Colonic mucosa (tissue), 4 donors: ENCODE measurements around the gene CRIP2. TPM values are rescaled to one million over a fixed set of nuclear protein-coding genes. Genes with fewer than 3 reads are reported as not detected.

Experiments
- DNase-seq: peaks from one replicate; pipeline ENCODE4 v3.0.0-alpha.2; 2020
- H3K27ac ChIP-seq: fragments of 200-600 bp; one replicate; pipeline ENCODE4 v1.8.0; 2021
- H3K27me3 ChIP-seq: fragments of 200-600 bp; one replicate; pipeline ENCODE4 v1.8.0; 2021
- H3K36me3 ChIP-seq: fragments of 200-600 bp; one replicate; pipeline ENCODE4 v1.8.0; 2021
- H3K4me1 ChIP-seq: fragments of 200-600 bp; one replicate; pipeline ENCODE4 v1.8.0; 2021; ENCODE audit warnings: mild to moderate bottlenecking
- H3K4me3 ChIP-seq: fragments of 200-600 bp; one replicate; pipeline ENCODE4 v1.8.0; 2021
- H3K9ac ChIP-seq, 2 donors: one replicate each; pipeline ENCODE4 v1.7.0; 2013; ENCODE audit warnings: control low read depth in 2 of 2, low read depth in 2 of 2, low read length in 2 of 2
- H3K9me3 ChIP-seq: fragments of 200-600 bp; one replicate; pipeline ENCODE4 v1.8.0; 2021
- intact Hi-C: fragments of 100-400 bp; cut with DNase I; formaldehyde crosslinking; loops from one replicate; pipeline ENCODE4 v1.14.1; 2022
- total RNA-seq, 2 donors: library from RNA; stranded (reverse); fragmentation: NEBNext Ultra II Directional in 1 of 2; extraction: Animal tissue kit (Norgen Biotek cat#: 25700) in 1 of 2; gene quantifications; one replicate each; pipeline ENCODE4 v1.2.1, GENCODE V29; 2021
- TF ChIP-seq, protein P1 (sequence below): fragments of 200-600 bp; IDR thresholded peaks from one replicate; pipeline ENCODE4 v1.8.0; 2022; ENCODE audit warnings: antibody characterized with exemption, mild to moderate bottlenecking
- donor health status: healthy.
- donor health status: DM: no; HTN: no; CAD: no.
- donor health status: DM: no; HTN: no; CAD: no.

The CRIP2 gene
- total RNA-seq, 2 donors from 2014 or later: 11.3 to 20.3 TPM

DNA sequence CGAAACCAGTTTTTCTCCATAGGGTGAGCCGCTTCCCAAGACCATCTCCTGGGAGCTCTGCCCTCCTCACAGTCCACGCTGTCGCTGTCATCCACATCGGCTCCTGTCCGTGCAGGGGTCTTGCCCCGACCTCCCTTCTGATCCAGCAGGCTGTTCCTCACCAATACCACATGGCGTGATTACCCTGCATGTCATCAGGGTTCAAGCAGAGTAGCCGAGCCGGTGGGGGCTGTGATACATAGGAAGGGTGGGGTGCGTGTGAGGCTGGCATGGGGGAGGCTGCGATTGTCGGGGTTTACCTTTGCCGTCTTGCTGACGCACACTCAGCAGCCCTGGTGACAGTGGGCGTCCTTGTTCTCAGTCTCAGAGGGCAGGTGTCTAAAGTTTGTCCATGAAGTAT, 33.4 kb downstream of the CRIP2 start:
- Histone ChIP-seq H3K27ac (no peak overlapping the region), H3K36me3 (no peaks in the 10 kb centered on the region), H3K9me3 (no peaks in the 10 kb centered on the region), H3K4me1 (no peaks in the 10 kb centered on the region), H3K27me3 (no peaks in the 10 kb centered on the region), H3K4me3 (no peak overlapping the region), H3K9ac (no peak overlapping the region)
- no peak for DNase-seq
- intact Hi-C loops: no loop called here
- TF ChIP-seq, protein P1, sequence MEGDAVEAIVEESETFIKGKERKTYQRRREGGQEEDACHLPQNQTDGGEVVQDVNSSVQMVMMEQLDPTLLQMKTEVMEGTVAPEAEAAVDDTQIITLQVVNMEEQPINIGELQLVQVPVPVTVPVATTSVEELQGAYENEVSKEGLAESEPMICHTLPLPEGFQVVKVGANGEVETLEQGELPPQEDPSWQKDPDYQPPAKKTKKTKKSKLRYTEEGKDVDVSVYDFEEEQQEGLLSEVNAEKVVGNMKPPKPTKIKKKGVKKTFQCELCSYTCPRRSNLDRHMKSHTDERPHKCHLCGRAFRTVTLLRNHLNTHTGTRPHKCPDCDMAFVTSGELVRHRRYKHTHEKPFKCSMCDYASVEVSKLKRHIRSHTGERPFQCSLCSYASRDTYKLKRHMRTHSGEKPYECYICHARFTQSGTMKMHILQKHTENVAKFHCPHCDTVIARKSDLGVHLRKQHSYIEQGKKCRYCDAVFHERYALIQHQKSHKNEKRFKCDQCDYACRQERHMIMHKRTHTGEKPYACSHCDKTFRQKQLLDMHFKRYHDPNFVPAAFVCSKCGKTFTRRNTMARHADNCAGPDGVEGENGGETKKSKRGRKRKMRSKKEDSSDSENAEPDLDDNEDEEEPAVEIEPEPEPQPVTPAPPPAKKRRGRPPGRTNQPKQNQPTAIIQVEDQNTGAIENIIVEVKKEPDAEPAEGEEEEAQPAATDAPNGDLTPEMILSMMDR: no peak

DNA sequence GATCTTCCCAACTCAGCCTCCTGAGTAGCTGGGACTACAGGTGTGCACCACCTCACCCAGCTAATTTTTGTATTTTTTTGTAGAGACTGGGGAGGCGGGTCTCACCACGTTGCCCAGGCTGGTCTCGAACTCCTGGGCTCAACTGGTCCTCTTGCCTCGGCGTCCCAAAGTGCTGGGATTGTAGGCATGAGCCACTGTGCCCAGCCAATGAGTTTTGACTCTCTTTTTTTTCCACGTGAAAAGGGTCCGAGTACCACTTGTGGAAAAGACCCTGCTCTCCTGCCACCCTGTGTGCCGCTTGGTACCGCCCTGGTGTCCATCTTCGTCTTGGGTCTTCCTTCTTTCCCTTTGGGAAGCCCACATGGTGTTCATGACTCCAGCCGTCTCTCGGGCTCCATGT, 34.0 kb downstream of the CRIP2 start:
- Histone ChIP-seq H3K4me3 (no peak overlapping the region), H3K27ac (no peak overlapping the region), H3K9me3 (no peaks in the 10 kb centered on the region), H3K36me3 (no peaks in the 10 kb centered on the region), H3K9ac (no peak overlapping the region), H3K4me1 (no peaks in the 10 kb centered on the region), H3K27me3 (no peaks in the 10 kb centered on the region)
- TF ChIP-seq, protein P1: no peak
- intact Hi-C loops: no loop called here
- DNase-seq: no peak

DNA sequence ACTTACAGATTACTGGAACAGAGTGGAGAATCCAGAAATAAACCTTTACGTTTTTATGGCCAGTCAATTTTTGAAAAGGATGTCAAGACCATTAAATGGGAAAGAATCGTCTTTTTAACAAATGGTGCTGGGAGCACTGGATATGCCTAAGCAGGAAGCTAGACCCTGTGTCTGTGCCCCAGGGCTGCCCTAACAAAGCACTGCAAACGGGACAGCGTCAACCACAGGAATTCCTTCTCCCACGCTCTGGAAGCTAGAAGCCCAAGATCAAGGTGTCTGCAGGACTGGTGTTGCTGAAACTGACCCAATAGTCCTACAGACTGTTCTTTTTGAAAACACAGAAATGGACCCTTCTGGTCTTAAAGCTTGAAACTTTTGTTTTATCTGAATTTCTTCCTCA, 42.5 kb downstream of the CRIP2 start:
- intact Hi-C loops: no loop called here
- no peak for DNase-seq
- Histone ChIP-seq H3K27ac (no peak overlapping the region), H3K9me3 (no peaks in the 10 kb centered on the region), H3K9ac (no peak overlapping the region), H3K27me3 (no peaks in the 10 kb centered on the region), H3K4me1 (no peaks in the 10 kb centered on the region), H3K4me3 (no peak overlapping the region), H3K36me3 (no peaks in the 10 kb centered on the region)
- TF ChIP-seq, protein P1: no peak

DNA sequence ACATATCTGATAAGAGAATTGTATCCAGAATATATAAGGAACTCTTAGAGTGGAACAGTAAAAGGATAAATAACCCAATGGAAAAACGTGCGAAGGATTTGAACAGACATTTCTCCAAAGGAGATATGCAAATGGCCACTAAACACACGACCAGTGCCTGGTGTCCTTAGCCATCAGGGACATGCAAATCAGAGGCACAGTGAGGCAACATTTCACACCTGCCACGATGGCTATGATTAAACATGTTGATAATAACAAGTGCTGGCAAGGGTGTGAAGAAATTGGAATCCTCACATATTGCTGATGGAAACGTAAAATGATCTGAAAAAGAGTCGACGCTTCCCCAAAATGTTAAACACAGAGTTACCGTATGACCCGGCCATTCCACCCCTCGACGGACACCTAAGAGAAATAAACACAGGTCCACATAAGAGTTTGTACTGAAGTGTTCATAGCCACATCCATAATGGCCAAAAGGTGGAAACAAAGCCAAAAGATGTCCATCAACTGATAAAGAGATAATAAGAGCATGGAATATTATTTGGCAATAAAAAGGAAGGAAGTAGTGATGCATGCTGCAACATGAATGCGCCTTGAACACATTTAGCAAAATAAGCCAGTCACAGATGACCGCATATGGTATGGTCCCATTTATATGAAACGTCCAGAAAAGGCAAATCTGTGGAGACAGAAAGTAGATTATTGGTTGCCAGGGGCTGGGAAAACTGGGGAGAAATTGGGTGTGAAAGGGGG, 45.5 kb downstream of the CRIP2 start:
- no peak for DNase-seq
- H3K36me3 ChIP-seq: no peaks in the 10 kb centered on the region
- no peak overlapping the region for H3K4me3 ChIP-seq
- H3K9me3 ChIP-seq: no peaks in the 10 kb centered on the region
- no peak overlapping the region for H3K27ac ChIP-seq
- H3K4me1 ChIP-seq: no peaks in the 10 kb centered on the region
- no peaks in the 10 kb centered on the region for H3K27me3 ChIP-seq
- TF ChIP-seq, protein P1: no peak
- intact Hi-C loops: loop anchor here (10.0 kb wide), 2 partner anchors 75 to 315 kb away; no protein-coding TSS in a partner anchor
- no peak overlapping the region for H3K9ac ChIP-seq

DNA sequence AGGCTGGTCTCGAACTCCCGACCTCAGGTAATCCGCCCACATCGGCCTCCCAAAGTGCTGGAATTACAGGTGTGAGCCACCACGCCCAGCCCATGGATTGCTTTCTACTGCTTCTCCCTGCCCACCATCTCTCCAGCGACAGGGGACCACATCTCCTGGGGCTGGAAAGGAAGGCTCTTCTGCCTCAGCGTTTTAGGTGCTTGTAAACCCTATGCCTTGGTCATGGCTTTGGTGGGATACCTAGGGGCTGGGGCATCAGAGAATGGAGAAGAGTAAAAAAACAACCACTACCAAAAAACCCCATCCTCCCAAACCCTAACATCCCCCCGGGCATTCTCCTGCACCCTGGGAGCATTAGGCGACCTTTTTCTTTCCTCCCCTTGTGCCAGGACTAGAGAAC, 50.7 kb downstream of the CRIP2 start:
- H3K36me3 ChIP-seq: no peaks in the 10 kb centered on the region
- H3K4me1 ChIP-seq: peaks cover 16% of the 10 kb centered on the region
- intact Hi-C loops: loop anchor here (5.0 to 10.0 kb wide), 4 partner anchors 33 to 321 kb away; partner anchors contain the start of gene TEDC1
- no peak overlapping the region for H3K9ac ChIP-seq
- TF ChIP-seq, protein P1: no peak
- peaks cover 32% of the 10 kb centered on the region for H3K27me3 ChIP-seq
- no peak overlapping the region for H3K27ac ChIP-seq
- H3K4me3 ChIP-seq: no peak overlapping the region
- no peaks in the 10 kb centered on the region for H3K9me3 ChIP-seq
- DNase-seq: no peak
